Right atrium auricular region (tissue), 2 donors: ENCODE data around the gene ADH1A. TPM values are rescaled to one million over a fixed set of nuclear protein-coding genes. Genes with fewer than 3 reads are reported as not detected.

Experiments
- DNase-seq: peaks from one replicate; pipeline ENCODE4 v3.0.0-alpha.2; 2019; ENCODE audit warnings: low spot score
- H3K27ac ChIP-seq, 2 donors: fragments of 200-600 bp; sonication (generic); 1 replicate in 1 of 2; 2 replicates in 1 of 2; pipeline ENCODE4 v1.5.1; 2016 to 2019
- H3K27me3 ChIP-seq, 2 donors: fragments of 200-600 bp; sonication (generic); one replicate each; pipeline versions ENCODE4 v1.5.1 to v1.6.0; 2017 to 2019
- H3K36me3 ChIP-seq: fragments of 200-600 bp; sonication (generic); one replicate; pipeline ENCODE4 v1.5.1; 2016
- H3K4me1 ChIP-seq, 2 donors: fragments of 200-600 bp; sonication (generic); one replicate each; pipeline versions ENCODE4 v1.5.1 to v1.6.0; 2017 to 2019
- H3K4me3 ChIP-seq, 2 donors: fragments of 200-600 bp; sonication (generic); 1 replicate in 1 of 2; 2 replicates in 1 of 2; pipeline ENCODE4 v1.5.1; 2017 to 2019; ENCODE audit warnings: mild to moderate bottlenecking in 1 of 2, moderate library complexity in 1 of 2
- H3K9me3 ChIP-seq, 2 donors: fragments of 200-600 bp; sonication (generic); one replicate each; pipeline ENCODE4 v1.5.1; 2019
- CTCF ChIP-seq, 2 donors: fragments of 200-600 bp; sonication (generic); IDR thresholded peaks; one replicate each; pipeline ENCODE4 v1.5.1; 2019; ENCODE audit warnings: antibody characterized with exemption in 2 of 2
- total RNA-seq, 2 donors: library from RNA; depleted of rRNA; stranded (reverse); fragments of >200 nt; gene quantifications; one replicate each; pipeline ENCODE4 v1.1.0, GENCODE V29; 2016

The ADH1A gene
- total RNA-seq = not detected

GRCh38 chr4:99290848-99291786 is at the start of gene ADH1A:
ADH1A (minus strand) TSS chr4:99290985; CDS start chr4:99290914, 71 bp downstream.
- no peaks in the 10 kb centered on the region for H3K4me1 ChIP-seq
- no peaks in the 10 kb centered on the region for H3K27me3 ChIP-seq
- TF ChIP-seq CTCF (IDR thresholded peaks at IDR 0.05) = no peak
- H3K9me3 ChIP-seq = peaks cover 0 to 15% of the 10 kb centered on the region in 2 donors
- no peak within 1 kb of the TSS for H3K27ac ChIP-seq
- no peak within 1 kb of the TSS for H3K4me3 ChIP-seq
- no peak for DNase-seq
- H3K36me3 ChIP-seq = no peaks in the 10 kb centered on the region

GRCh38 chr4:99339172-99339571 is 48.4 kb upstream of the ADH1A start:
- H3K4me3 ChIP-seq = no peak overlapping the region
- no peaks in the 10 kb centered on the region for H3K36me3 ChIP-seq
- no peaks in the 10 kb centered on the region for H3K9me3 ChIP-seq
- H3K4me1 ChIP-seq = no peaks in the 10 kb centered on the region
- no peak for DNase-seq
- no peak for TF ChIP-seq CTCF (IDR thresholded peaks at IDR 0.05)
- H3K27ac ChIP-seq = no peak overlapping the region
- H3K27me3 ChIP-seq = no peaks in the 10 kb centered on the region

GRCh38 chr4:99336553-99336952 is 45.8 kb upstream of the ADH1A start:
- no peaks in the 10 kb centered on the region for H3K27me3 ChIP-seq
- DNase-seq = no peak
- no peaks in the 10 kb centered on the region for H3K9me3 ChIP-seq
- TF ChIP-seq CTCF (IDR thresholded peaks at IDR 0.05) = no peak
- no peaks in the 10 kb centered on the region for H3K4me1 ChIP-seq
- H3K4me3 ChIP-seq = no peak overlapping the region
- no peak overlapping the region for H3K27ac ChIP-seq
- no peaks in the 10 kb centered on the region for H3K36me3 ChIP-seq

GRCh38 chr4:99334880-99335279 is 44.1 kb upstream of the ADH1A start:
- Histone ChIP-seq H3K36me3 (no peaks in the 10 kb centered on the region), H3K4me3 (no peak overlapping the region), H3K9me3 (no peaks in the 10 kb centered on the region), H3K27me3 (no peaks in the 10 kb centered on the region), H3K27ac (no peak overlapping the region), H3K4me1 (no peaks in the 10 kb centered on the region)
- DNase-seq = no peak
- no peak for TF ChIP-seq CTCF (IDR thresholded peaks at IDR 0.05)

GRCh38 chr4:99330648-99331047 is 39.9 kb upstream of the ADH1A start:
- H3K4me1 ChIP-seq = no peaks in the 10 kb centered on the region
- no peaks in the 10 kb centered on the region for H3K36me3 ChIP-seq
- no peaks in the 10 kb centered on the region for H3K27me3 ChIP-seq
- no peak for DNase-seq
- H3K27ac ChIP-seq = no peak overlapping the region
- no peak for TF ChIP-seq CTCF (IDR thresholded peaks at IDR 0.05)
- H3K9me3 ChIP-seq = peaks cover 0 to 9% of the 10 kb centered on the region in 2 donors
- H3K4me3 ChIP-seq = no peak overlapping the region
